Activated CD4-positive, alpha-beta T cell treated with anti-CD3 and anti-CD28 coated beads for 36 hours (primary cell): Measurements from ENCODE around the gene APEX2. TPM values are rescaled to one million over a fixed set of nuclear protein-coding genes. Genes with fewer than 3 reads are reported as not detected.
"Not testable (repeated sequence)": the region's sequence is repeated elsewhere in the genome, so short reads cannot be mapped to it uniquely, and the experiment has no call there.

Experiments
- ATAC-seq: fragments of 200-7000 bp; cut with Tn5 transposase; one replicate; pipeline ENCODE4 v1.10.0; 2021; ENCODE audit warnings: mild to moderate bottlenecking, moderate library complexity
- CTCF ChIA-PET: fragments of 350-600 bp; sonication (Branson Sonifier 250); formaldehyde crosslinking; loops from one replicate; lab custom pipeline; 2021; ENCODE audit warnings: antibody characterized with exemption; lab: Charles Lee
- POLR2A ChIA-PET: fragments of 350-600 bp; sonication (Branson Sonifier 250); formaldehyde crosslinking; loops from one replicate; lab custom pipeline; 2021; ENCODE audit warnings: antibody characterized with exemption, inconsistent platforms; lab: Charles Lee
- DNase-seq: peaks from one replicate; pipeline ENCODE4 v3.0.0-alpha.2; 2020
- H3K27ac Mint-ChIP-seq: one replicate; pipeline ENCODE4 v1.8.0; 2021; ENCODE audit warnings: mixed read lengths
- H3K27me3 Mint-ChIP-seq: one replicate; pipeline ENCODE4 v1.8.0; 2021; ENCODE audit warnings: mixed read lengths
- H3K36me3 Mint-ChIP-seq: one replicate; pipeline ENCODE4 v1.8.0; 2021; ENCODE audit warnings: low read depth, mixed read lengths
- H3K4me1 Mint-ChIP-seq: one replicate; pipeline ENCODE4 v1.8.0; 2021; ENCODE audit warnings: mixed read lengths
- H3K4me3 Mint-ChIP-seq: one replicate; pipeline ENCODE4 v1.8.0; 2021; ENCODE audit warnings: mild to moderate bottlenecking, moderate library complexity, mixed read lengths
- H3K9me3 Mint-ChIP-seq: one replicate; pipeline ENCODE4 v1.8.0; 2021; ENCODE audit warnings: low read depth, mixed read lengths
- intact Hi-C, 2 experiments: fragments of 100-400 bp; cut with DNase I in 1 of 2; cut with micrococcal nuclease in 1 of 2; formaldehyde crosslinking; loops; one replicate each; pipeline versions ENCODE4 v1.14.2 to v1.15.1; 2022 to 2024; cut with DNase I, micrococcal nuclease
- total RNA-seq, 2 experiments: library from RNA; stranded (reverse); gene quantifications; one replicate each; pipeline ENCODE4 v1.2.3, GENCODE V29; 2021

Gene APEX2
- total RNA-seq, result 10 to 100 TPM; 37.7 to 41.4 TPM

- ATAC-seq (peak; percentile 96), DNase-seq (peak; percentile 92)
- Mint-ChIP-seq H3K36me3 (peaks cover 35% of the 10 kb centered on the region), H3K9me3 (no peaks in the 10 kb centered on the region), H3K27me3 (no peaks in the 10 kb centered on the region), H3K4me1 (peaks cover 21% of the 10 kb centered on the region), H3K4me3 (peak within 1 kb of the TSS; percentile 94), H3K27ac (peak within 1 kb of the TSS; percentile 94)
- POLR2A ChIA-PET, result interaction anchor here (0.6 to 2.4 kb wide), 3 partner anchors 9 to 955 kb away, joined by 3 to 9 read pairs (median 3); no protein-coding TSS in a partner anchor
- intact Hi-C loops, result loop anchor here (1.0 to 5.0 kb wide), 9 partner anchors 57 to 955 kb away; partner anchors contain the start of genes GNL3L (in 1 of the 2), PHF8 (in 1 of the 2), TRO (in 1 of the 2) and TSR2 (in 1 of the 2)
- CTCF ChIA-PET, result interaction anchor here (0.7 to 1.4 kb wide), 6 partner anchors 57 to 360 kb away, joined by 3 to 4 read pairs (median 3); no protein-coding TSS in a partner anchor
Observed at GRCh38 chrX:54999717-55000598, at the start of gene APEX2. TSS of gene APEX2 (plus strand) at chrX:55000363. CDS start at chrX:55000423, 60 bp downstream.

GRCh38 chrX:54950730-54951375 lies 49.3 kb upstream of the APEX2 start:
- H3K4me1 Mint-ChIP-seq, result no peaks in the 10 kb centered on the region
- no peak for ATAC-seq
- ChIA-PET POLR2A (no interaction called here), CTCF (no interaction called here)
- no peaks in the 10 kb centered on the region for H3K27me3 Mint-ChIP-seq
- H3K27ac Mint-ChIP-seq, result no peak overlapping the region
- H3K4me3 Mint-ChIP-seq, result no peak overlapping the region
- intact Hi-C loops, result no loop called here
- no peaks in the 10 kb centered on the region for H3K9me3 Mint-ChIP-seq
- DNase-seq, result no peak
- no peaks in the 10 kb centered on the region for H3K36me3 Mint-ChIP-seq

DNA sequence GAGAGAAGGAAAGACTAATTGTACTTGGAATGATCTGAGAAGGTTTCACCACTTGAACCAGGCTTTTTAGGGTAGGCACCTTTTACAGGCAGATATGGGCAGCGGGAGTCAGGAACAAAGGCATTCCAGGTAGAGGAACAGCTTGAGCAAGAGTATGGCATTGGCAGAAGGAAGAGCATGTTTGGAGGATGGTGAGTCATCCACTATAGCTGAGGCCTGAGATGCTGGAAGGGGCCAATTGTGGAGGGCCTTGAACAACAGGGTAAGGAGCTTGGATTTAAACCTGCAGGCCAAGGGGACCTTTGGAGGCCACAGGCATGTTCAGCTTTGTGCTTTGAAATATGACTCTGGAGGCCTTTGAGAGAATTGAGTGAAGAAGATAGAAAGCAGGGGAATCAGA lies 38.4 kb upstream of the APEX2 start:
- intact Hi-C loops, result no loop called here
- Mint-ChIP-seq H3K27ac (no peak overlapping the region), H3K36me3 (no peaks in the 10 kb centered on the region), H3K4me1 (peaks cover 27% of the 10 kb centered on the region), H3K9me3 (no peaks in the 10 kb centered on the region), H3K4me3 (no peak overlapping the region), H3K27me3 (no peaks in the 10 kb centered on the region)
- ChIA-PET CTCF (interaction anchor here (0.6 kb wide), 1 partner anchor 1484 kb away, joined by 3 read pairs; no protein-coding TSS in a partner anchor), POLR2A (no interaction called here)
- DNase-seq (no peak), ATAC-seq (no peak)

GRCh38 chrX:54964766-54965497 lies 35.2 kb upstream of the APEX2 start:
- intact Hi-C loops, result no loop called here
- no peak overlapping the region for H3K4me3 Mint-ChIP-seq
- CTCF ChIA-PET, result interaction anchor here (0.5 kb wide), 1 partner anchor 63 kb away, joined by 4 read pairs; no protein-coding TSS in a partner anchor
- H3K27ac Mint-ChIP-seq, result no peak overlapping the region
- no peaks in the 10 kb centered on the region for H3K9me3 Mint-ChIP-seq
- DNase-seq (no peak), ATAC-seq (no peak)
- POLR2A ChIA-PET, result no interaction called here
- H3K27me3 Mint-ChIP-seq, result no peaks in the 10 kb centered on the region
- H3K36me3 Mint-ChIP-seq, result no peaks in the 10 kb centered on the region
- peaks cover 30% of the 10 kb centered on the region for H3K4me1 Mint-ChIP-seq

GRCh38 chrX:54977387-54977786 lies 22.8 kb upstream of the APEX2 start:
- intact Hi-C loops, result no loop called here
- CTCF ChIA-PET, result interaction anchor here (1.0 kb wide), 1 partner anchor 32 kb away, joined by 3 read pairs; no protein-coding TSS in a partner anchor
- H3K27me3 Mint-ChIP-seq, result no peaks in the 10 kb centered on the region
- no peaks in the 10 kb centered on the region for H3K9me3 Mint-ChIP-seq
- no peak overlapping the region for H3K4me3 Mint-ChIP-seq
- DNase-seq (no peak), ATAC-seq (no peak)
- no peaks in the 10 kb centered on the region for H3K4me1 Mint-ChIP-seq
- POLR2A ChIA-PET, result interaction anchor here (0.5 kb wide), 1 partner anchor 50 kb away, joined by 3 read pairs; no protein-coding TSS in a partner anchor
- no peaks in the 10 kb centered on the region for H3K36me3 Mint-ChIP-seq
- H3K27ac Mint-ChIP-seq, result no peak overlapping the region

GRCh38 chrX:54978448-54978847 lies 21.7 kb upstream of the APEX2 start:
- peaks cover 2% of the 10 kb centered on the region for H3K9me3 Mint-ChIP-seq
- H3K27ac Mint-ChIP-seq, result no peak overlapping the region
- H3K4me1 Mint-ChIP-seq, result no peaks in the 10 kb centered on the region
- H3K36me3 Mint-ChIP-seq, result no peaks in the 10 kb centered on the region
- H3K4me3 Mint-ChIP-seq, result no peak overlapping the region
- CTCF ChIA-PET, result no interaction called here
- DNase-seq (no peak), ATAC-seq (no peak)
- no peaks in the 10 kb centered on the region for H3K27me3 Mint-ChIP-seq
- intact Hi-C loops, result no loop called here
- POLR2A ChIA-PET, result no interaction called here

- Mint-ChIP-seq H3K4me1 (no peaks in the 10 kb centered on the region), H3K27ac (no peak overlapping the region), H3K27me3 (no peaks in the 10 kb centered on the region), H3K4me3 (no peak overlapping the region), H3K9me3 (peaks cover 2% of the 10 kb centered on the region), H3K36me3 (no peaks in the 10 kb centered on the region)
- ChIA-PET POLR2A (no interaction called here), CTCF (interaction anchor here (0.5 kb wide), 1 partner anchor 17 kb away, joined by 3 read pairs; no protein-coding TSS in a partner anchor)
- DNase-seq, result no peak
- intact Hi-C loops, result no loop called here
- ATAC-seq, result no peak
Observed at GRCh38 chrX:54979432-54979831, 20.7 kb upstream of the APEX2 start.

DNA sequence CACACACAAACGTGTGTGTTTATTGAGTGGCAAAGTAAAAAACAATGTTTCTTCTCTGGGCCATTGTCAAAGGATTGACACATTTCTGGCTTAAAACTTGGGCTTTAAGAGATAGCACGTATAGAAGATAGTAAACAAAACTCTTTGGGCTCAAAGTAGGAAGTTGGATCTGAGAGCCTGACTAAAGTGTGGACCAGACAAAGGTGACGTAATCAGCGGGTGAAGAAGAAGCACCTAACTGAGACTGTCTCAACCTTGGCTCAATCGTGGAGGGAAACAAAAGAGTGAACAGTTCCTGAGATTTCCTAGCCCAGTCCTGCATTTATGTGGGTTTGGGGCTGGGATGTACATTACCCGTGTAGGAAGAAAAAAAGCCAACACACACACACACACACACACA lies 19.8 kb upstream of the APEX2 start:
- POLR2A ChIA-PET, result no interaction called here
- Mint-ChIP-seq H3K27ac (no peak overlapping the region), H3K4me1 (no peaks in the 10 kb centered on the region), H3K9me3 (peaks cover 2% of the 10 kb centered on the region), H3K27me3 (no peaks in the 10 kb centered on the region), H3K36me3 (no peaks in the 10 kb centered on the region), H3K4me3 (no peak overlapping the region)
- CTCF ChIA-PET, result no interaction called here
- DNase-seq, result no peak
- no peak for ATAC-seq
- intact Hi-C loops, result no loop called here

GRCh38 chrX:54983306-54983705 lies 16.9 kb upstream of the APEX2 start:
- H3K27me3 Mint-ChIP-seq, CTCF ChIA-PET, intact Hi-C loops, H3K27ac Mint-ChIP-seq, ATAC-seq, H3K4me3 Mint-ChIP-seq, H3K4me1 Mint-ChIP-seq, POLR2A ChIA-PET, DNase-seq, H3K9me3 Mint-ChIP-seq, H3K36me3 Mint-ChIP-seq: not testable (repeated sequence)

GRCh38 chrX:54991706-54992105 lies 8.5 kb upstream of the APEX2 start:
- Mint-ChIP-seq H3K4me1 (no peaks in the 10 kb centered on the region), H3K27ac (no peak overlapping the region), H3K36me3 (no peaks in the 10 kb centered on the region), H3K4me3 (no peak overlapping the region), H3K27me3 (no peaks in the 10 kb centered on the region), H3K9me3 (no peaks in the 10 kb centered on the region)
- ChIA-PET POLR2A (no interaction called here), CTCF (no interaction called here)
- intact Hi-C loops, result no loop called here
- ATAC-seq (no peak), DNase-seq (no peak)
